Gastroesophageal sphincter (tissue), 4 donors: ENCODE data around the gene PTPRD. TPM values are rescaled to one million over a fixed set of nuclear protein-coding genes. Genes with fewer than 3 reads are reported as not detected.

Experiments
- ATAC-seq: fragments of 150-250 bp; one replicate; pipeline ENCODE4 v1.9.1; 2016; ENCODE audit warnings: mild to moderate bottlenecking, moderate library complexity
- H3K27ac ChIP-seq, 4 donors: fragments of 200-600 bp; sonication (generic) in 3 of 4; 1 replicate in 3 of 4; 2 replicates in 1 of 4; pipeline ENCODE4 v1.5.1; 2016 to 2019
- H3K27me3 ChIP-seq: fragments of 200-600 bp; sonication (generic); one replicate; pipeline ENCODE4 v1.5.1; 2019
- H3K36me3 ChIP-seq, 2 donors: fragments of 200-600 bp; sonication (generic); one replicate each; pipeline ENCODE4 v1.5.1; 2019; ENCODE audit warnings: control low read depth in 1 of 2
- H3K4me1 ChIP-seq, 3 donors: fragments of 200-600 bp; sonication (generic); 1 replicate in 2 of 3; 2 replicates in 1 of 3; pipeline ENCODE4 v1.5.1; 2016 to 2019; ENCODE audit warnings: control low read depth in 2 of 3
- H3K4me3 ChIP-seq, 2 donors: fragments of 200-600 bp; sonication (generic); one replicate each; pipeline ENCODE4 v1.5.1; 2019; ENCODE audit warnings: mild to moderate bottlenecking in 1 of 2, moderate library complexity in 1 of 2
- H3K9me3 ChIP-seq, 3 donors: fragments of 200-600 bp; sonication (generic); one replicate each; pipeline ENCODE4 v1.5.1; 2017 to 2019; ENCODE audit warnings: control low read depth in 2 of 3
- CTCF ChIP-seq, 4 experiments: fragments of 200-600 bp in 2 of 4; fragments of 450-650 bp in 2 of 4; sonication (generic) in 1 of 4; IDR thresholded peaks; one replicate each; pipeline ENCODE4 v1.5.1; 2017 to 2019; ENCODE audit warnings: antibody characterized with exemption in 4 of 4, mild to moderate bottlenecking in 2 of 4, moderate library complexity in 2 of 4
- EP300 ChIP-seq: sonication (generic); formaldehyde crosslinking; IDR thresholded peaks from one replicate; pipeline ENCODE4 v1.6.1; 2017; ENCODE audit warnings: antibody characterized with exemption, mild to moderate bottlenecking
- POLR2A ChIP-seq, 2 donors: fragments of 450-650 bp; IDR thresholded peaks; one replicate each; pipeline ENCODE4 v1.6.1; 2017; ENCODE audit warnings: antibody characterized with exemption in 2 of 2, mild to moderate bottlenecking in 2 of 2, moderate library complexity in 1 of 2
- POLR2AphosphoS5 ChIP-seq: sonication (generic); formaldehyde crosslinking; IDR thresholded peaks from one replicate; pipeline ENCODE4 v1.6.1; 2017; ENCODE audit warnings: antibody characterized with exemption
- whole genome bisulfite sequencing, 2 donors: methylation state at CpG; one replicate each; pipeline ENCODE4 v1.1.5; 2018; ENCODE audit warnings: low coverage in 1 of 2; 5-methylcytosine and 5-hydroxymethylcytosine counted together
- total RNA-seq, 4 donors: library from RNA; depleted of rRNA; stranded (reverse); fragments of >200 nt; gene quantifications; one replicate each; pipeline ENCODE4 v1.1.0, GENCODE V29; 2016

Gene PTPRD
- total RNA-seq, 4 donors from 2014 or later, result 3.5 to 53.9 (median 15.8) TPM

DNA sequence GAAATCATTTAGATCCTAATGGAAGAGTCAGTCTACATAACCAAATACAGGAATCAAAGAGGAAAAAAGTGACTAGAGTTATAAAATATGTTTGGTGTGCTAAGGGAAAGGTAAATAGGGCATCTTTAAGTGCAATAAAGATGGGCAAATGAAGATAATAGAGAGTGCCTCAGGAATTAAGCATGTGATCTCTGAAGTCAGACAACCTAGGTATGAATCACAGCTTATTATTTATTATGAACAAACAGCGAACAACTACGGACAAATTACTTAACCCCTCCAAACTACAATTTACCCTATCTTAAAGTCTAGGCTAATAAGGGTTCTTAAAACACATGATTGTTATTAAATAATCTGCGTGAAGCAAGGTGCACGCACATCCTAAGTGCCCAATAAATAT, 1903.1 kb downstream of the PTPRD start:
- no peak overlapping the region for H3K27ac ChIP-seq
- H3K4me3 ChIP-seq, result no peak overlapping the region
- H3K27me3 ChIP-seq, result peaks cover 3% of the 10 kb centered on the region
- 95 to 100% methylated on average over 4 of the region's 4 CpGs for WGBS, 2 donors
- no peak for TF ChIP-seq EP300
- no peak for TF ChIP-seq POLR2AphosphoS5
- TF ChIP-seq CTCF (IDR thresholded peaks at IDR 0.05), result no peak
- no peak for TF ChIP-seq POLR2A (IDR thresholded peaks at IDR 0.05)
- no peaks in the 10 kb centered on the region for H3K36me3 ChIP-seq
- ATAC-seq, result no peak
- no peaks in the 10 kb centered on the region for H3K4me1 ChIP-seq
- H3K9me3 ChIP-seq, result no peaks in the 10 kb centered on the region

GRCh38 chr9:8708728-8709127, 1904.1 kb downstream of the PTPRD start:
- WGBS, 2 donors, result 36 to 38% methylated on average over 1 of the region's 1 CpG

DNA sequence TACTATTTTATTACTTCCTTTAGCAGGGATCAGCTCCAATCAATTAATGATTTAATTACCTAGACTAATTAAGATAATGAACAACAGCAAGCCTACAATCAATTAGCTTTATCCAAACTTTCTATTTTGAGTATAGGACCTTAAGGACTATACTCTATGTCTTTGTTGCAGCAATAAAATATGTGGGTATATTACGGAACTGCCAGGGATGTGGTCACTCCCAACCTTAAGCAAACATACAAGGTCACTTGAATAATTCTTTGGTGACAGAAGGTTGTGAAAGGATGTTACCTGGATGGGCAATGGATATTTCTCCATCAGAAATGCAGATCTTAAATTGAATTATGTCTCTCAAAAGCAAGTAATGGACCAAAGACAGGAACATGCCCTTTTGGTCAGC, 1905.8 kb downstream of the PTPRD start:
- peaks cover 3% of the 10 kb centered on the region for H3K27me3 ChIP-seq
- H3K36me3 ChIP-seq, result no peaks in the 10 kb centered on the region
- H3K4me3 ChIP-seq, result no peak overlapping the region
- 100% methylated on average over 1 of the region's 1 CpG; no CpG with 5 or more reads in 1 of the 2 donors for WGBS, 2 donors
- no peaks in the 10 kb centered on the region for H3K4me1 ChIP-seq
- no peak for ATAC-seq
- no peaks in the 10 kb centered on the region for H3K9me3 ChIP-seq
- H3K27ac ChIP-seq, result no peak overlapping the region
- TF ChIP-seq POLR2AphosphoS5, result no peak
- no peak for TF ChIP-seq EP300
- no peak for TF ChIP-seq POLR2A (IDR thresholded peaks at IDR 0.05)
- no peak for TF ChIP-seq CTCF (IDR thresholded peaks at IDR 0.05)

More at GRCh38 chr9:8708728-8709127, 1904.1 kb downstream of the PTPRD start:
- no peaks in the 10 kb centered on the region for H3K4me1 ChIP-seq
- H3K27me3 ChIP-seq, result peaks cover 3% of the 10 kb centered on the region
- no peaks in the 10 kb centered on the region for H3K36me3 ChIP-seq
- H3K4me3 ChIP-seq, result no peak overlapping the region
- no peak for TF ChIP-seq CTCF (IDR thresholded peaks at IDR 0.05)
- TF ChIP-seq POLR2A (IDR thresholded peaks at IDR 0.05), result no peak
- no peak for TF ChIP-seq EP300
- TF ChIP-seq POLR2AphosphoS5, result no peak
- no peaks in the 10 kb centered on the region for H3K9me3 ChIP-seq
- ATAC-seq, result no peak
- H3K27ac ChIP-seq, result no peak overlapping the region

DNA sequence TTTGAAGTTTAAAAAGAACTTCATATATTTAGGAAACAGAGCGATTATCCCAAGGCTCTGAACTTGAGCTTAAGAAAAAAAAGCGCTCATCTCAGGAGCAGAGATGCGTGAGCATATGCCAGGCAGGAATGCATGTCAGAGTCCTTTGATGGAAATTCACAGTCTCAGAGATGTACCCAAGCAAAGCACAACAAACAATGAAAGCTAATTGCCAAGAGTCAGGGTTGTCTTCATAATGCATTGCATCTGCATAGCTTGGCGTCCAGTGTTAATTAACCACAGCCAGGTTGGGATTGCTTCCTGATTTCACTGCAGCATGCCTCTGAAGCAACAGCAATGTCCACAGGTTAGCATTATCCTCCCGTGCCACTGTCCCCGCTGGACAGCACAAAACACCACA, 1906.3 kb downstream of the PTPRD start:
- no peaks in the 10 kb centered on the region for H3K4me1 ChIP-seq
- H3K4me3 ChIP-seq, result no peak overlapping the region
- H3K36me3 ChIP-seq, result no peaks in the 10 kb centered on the region
- TF ChIP-seq POLR2A (IDR thresholded peaks at IDR 0.05), result no peak
- TF ChIP-seq EP300, result no peak
- no peak for TF ChIP-seq POLR2AphosphoS5
- no peak for TF ChIP-seq CTCF (IDR thresholded peaks at IDR 0.05)
- no peak for ATAC-seq
- H3K27ac ChIP-seq, result no peak overlapping the region
- no peaks in the 10 kb centered on the region for H3K9me3 ChIP-seq
- 87 to 88% methylated on average over 3 to 6 of the region's 6 CpGs for WGBS, 2 donors
- peaks cover 3% of the 10 kb centered on the region for H3K27me3 ChIP-seq

DNA sequence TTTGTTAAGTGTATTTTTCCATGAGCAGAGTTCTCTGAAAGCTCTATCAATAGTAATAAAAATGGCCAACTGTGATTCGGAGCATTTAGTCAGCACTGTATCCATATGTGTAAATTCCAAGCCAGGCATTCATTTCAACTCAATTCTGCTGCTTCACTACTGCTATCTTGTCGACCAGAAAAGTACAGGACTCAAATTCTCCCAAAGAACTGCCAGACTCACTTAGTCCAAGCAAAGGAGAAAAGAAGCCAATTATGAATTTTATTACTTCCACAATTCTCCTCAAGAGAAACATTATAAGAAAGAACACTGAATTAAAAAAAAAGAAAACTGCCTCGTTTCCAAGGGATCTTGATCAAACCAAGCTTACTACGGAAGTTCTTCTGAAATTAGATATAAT, 1906.9 kb downstream of the PTPRD start:
- H3K27ac ChIP-seq, result no peak overlapping the region
- TF ChIP-seq POLR2AphosphoS5 (no peak), CTCF (IDR thresholded peaks at IDR 0.05) (no peak), EP300 (no peak), POLR2A (IDR thresholded peaks at IDR 0.05) (no peak)
- no peaks in the 10 kb centered on the region for H3K36me3 ChIP-seq
- ATAC-seq, result no peak
- peaks cover 3% of the 10 kb centered on the region for H3K27me3 ChIP-seq
- no peaks in the 10 kb centered on the region for H3K4me1 ChIP-seq
- WGBS, 2 donors, result 47 to 70% methylated on average over 4 of the region's 4 CpGs
- no peaks in the 10 kb centered on the region for H3K9me3 ChIP-seq
- no peak overlapping the region for H3K4me3 ChIP-seq
